AG04450 (cell line): ENCODE data around the gene SLC16A7. TPM values are rescaled to one million over a fixed set of nuclear protein-coding genes. Genes with fewer than 3 reads are reported as not detected.

ENCODE experiments used
- CTCF ChIA-PET: fragments of 300-600, 350-600 bp; formaldehyde crosslinking; extraction: SDS; loops from one replicate; lab custom pipeline; 2022; ENCODE audit warnings: antibody characterized with exemption, inconsistent platforms; lab: Charles Lee
- POLR2A ChIA-PET: fragments of 350-600 bp; formaldehyde crosslinking; extraction: SDS; loops from one replicate; lab custom pipeline; 2021; ENCODE audit warnings: antibody characterized with exemption, inconsistent platforms; lab: Yijun Ruan, JAX
- DNase-seq: peaks from one replicate; pipeline ENCODE4 v3.0.0-alpha.2; 2011; ENCODE audit warnings: low read depth, low spot score
- H3K27ac ChIP-seq: one replicate; pipeline ENCODE4 v1.5.1; 2012; ENCODE audit warnings: low read depth, low read length, control low read depth
- H3K27me3 ChIP-seq: one replicate; pipeline ENCODE4 v1.6.0; 2012; ENCODE audit warnings: low read length; ENCODE audit not compliant: control insufficient read depth, insufficient read depth
- H3K4me3 ChIP-seq: 2 replicates; pipeline ENCODE4 v1.5.1; 2011; ENCODE audit warnings: mild to moderate bottlenecking, low read depth, low read length, control low read depth
- H3K9me3 ChIP-seq: 2 replicates; pipeline ENCODE4 v1.5.1; 2012; ENCODE audit warnings: low read length; ENCODE audit not compliant: control insufficient read depth, insufficient read depth
- CTCF ChIP-seq: IDR thresholded peaks from 2 replicates; pipeline ENCODE4 v1.5.1; 2011; ENCODE audit warnings: low read depth, low read length, control low read depth, inconsistent platforms
- polyA plus RNA-seq: library from polyadenylated mRNA; depleted of rRNA; stranded (reverse); fragments of >200 nt; gene quantifications from 2 replicates; pipeline ENCODE4 v1.2.3, GENCODE V29; 2011

The SLC16A7 gene
- polyA plus RNA-seq, 1 experiment = 9.3 TPM

- no peak for DNase-seq
- ChIA-PET POLR2A (no interaction called here), CTCF (no interaction called here)
Measured at GRCh38 chr12:59719701-59720100, 123.9 kb downstream of the SLC16A7 start.

GRCh38 chr12:59723520-59723919 is 127.7 kb downstream of the SLC16A7 start:
- no peak for TF ChIP-seq CTCF
- CTCF ChIA-PET = interaction anchor here (0.9 kb wide), 1 partner anchor 19 kb away, joined by 3 read pairs; no protein-coding TSS in a partner anchor
- DNase-seq = no peak
- POLR2A ChIA-PET = no interaction called here
- Histone ChIP-seq H3K27ac (no peak overlapping the region), H3K27me3 (no peaks in the 10 kb centered on the region), H3K4me3 (no peak overlapping the region), H3K9me3 (no peaks in the 10 kb centered on the region)

More at GRCh38 chr12:59719701-59720100, 123.9 kb downstream of the SLC16A7 start:
- no peak for TF ChIP-seq CTCF
- Histone ChIP-seq H3K4me3 (no peak overlapping the region), H3K27me3 (no peaks in the 10 kb centered on the region), H3K9me3 (no peaks in the 10 kb centered on the region), H3K27ac (no peak overlapping the region)

- no peak overlapping the region for H3K27ac ChIP-seq
- H3K27me3 ChIP-seq = no peaks in the 10 kb centered on the region
- no peak for TF ChIP-seq CTCF
- ChIA-PET CTCF (interaction anchor here (0.9 kb wide), 1 partner anchor 18 kb away, joined by 3 read pairs; no protein-coding TSS in a partner anchor), POLR2A (no interaction called here)
- DNase-seq = no peak
- H3K9me3 ChIP-seq = no peaks in the 10 kb centered on the region
- no peak overlapping the region for H3K4me3 ChIP-seq
Measured at GRCh38 chr12:59724011-59724695, 128.3 kb downstream of the SLC16A7 start.

GRCh38 chr12:59733200-59733599 is 137.4 kb downstream of the SLC16A7 start:
- DNase-seq = no peak
- Histone ChIP-seq H3K9me3 (no peaks in the 10 kb centered on the region), H3K27ac (no peak overlapping the region), H3K27me3 (no peaks in the 10 kb centered on the region), H3K4me3 (no peak overlapping the region)
- no peak for TF ChIP-seq CTCF
- ChIA-PET CTCF (no interaction called here), POLR2A (no interaction called here)

GRCh38 chr12:59734371-59734770 is 138.5 kb downstream of the SLC16A7 start:
- DNase-seq = no peak
- ChIA-PET CTCF (no interaction called here), POLR2A (no interaction called here)
- H3K9me3 ChIP-seq = no peaks in the 10 kb centered on the region
- H3K27me3 ChIP-seq = no peaks in the 10 kb centered on the region
- TF ChIP-seq CTCF = no peak
- no peak overlapping the region for H3K4me3 ChIP-seq
- H3K27ac ChIP-seq = no peak overlapping the region
